NCI-H524 treated with DMSO at 0.1 percent for 48 hours (cell line): ENCODE results near the gene COL1A1.

Experiments used
- DNase-seq: peaks from one replicate; lab custom pipeline; 2025; lab: John Stamatoyannopoulos, UW

The COL1A1 gene

GRCh38 chr17:50141026-50141744 is 60.2 kb downstream of the COL1A1 start:
- no peak for DNase-seq

- no peak for DNase-seq
Measured at GRCh38 chr17:50139950-50140885, 61.2 kb downstream of the COL1A1 start.

- DNase-seq, result no peak
Measured at GRCh38 chr17:50139185-50139783, 62.1 kb downstream of the COL1A1 start.

- no peak for DNase-seq
Measured at GRCh38 chr17:50137042-50137441, 64.4 kb downstream of the COL1A1 start.

GRCh38 chr17:50136096-50136687 is 65.2 kb downstream of the COL1A1 start:
- no peak for DNase-seq

DNA sequence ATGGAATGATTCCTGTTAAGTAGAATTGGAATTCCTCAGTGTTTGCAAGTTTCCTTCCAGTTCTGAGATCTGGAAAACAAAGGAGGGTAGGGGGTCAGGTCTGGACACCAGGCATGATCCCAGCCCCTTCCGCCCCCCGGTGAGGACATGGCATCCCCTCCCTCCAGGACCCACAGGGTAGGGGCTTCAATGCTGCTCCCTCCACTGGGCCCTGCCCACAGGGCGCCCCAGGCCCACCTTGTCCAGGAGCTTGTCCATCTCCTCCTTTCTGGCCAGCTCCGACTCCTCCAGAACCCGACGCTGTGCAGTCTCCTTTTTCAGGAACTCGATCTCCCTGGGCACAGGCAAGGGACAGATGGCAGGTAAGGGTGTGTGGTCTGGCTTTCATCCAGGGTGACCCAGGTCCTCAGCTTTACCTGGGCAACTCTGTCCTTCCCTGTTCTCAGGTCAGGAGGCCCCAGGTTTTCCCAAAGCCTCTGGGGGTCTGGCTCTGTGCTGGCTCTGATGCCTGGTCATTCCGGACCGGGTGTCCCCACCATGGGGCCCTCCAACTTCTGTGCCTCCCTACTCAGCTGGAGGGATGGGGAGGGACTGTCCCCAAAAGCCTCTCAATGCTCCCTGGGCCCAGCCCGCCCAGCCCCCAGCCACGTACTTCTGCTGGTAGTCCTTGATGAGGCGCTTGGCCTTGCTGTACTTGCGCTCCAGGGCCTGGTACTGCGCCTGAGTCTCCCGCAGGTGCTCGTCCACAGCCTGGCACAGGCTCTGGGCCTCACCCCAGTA is 65.9 kb downstream of the COL1A1 start:
- DNase-seq, result no peak

DNA sequence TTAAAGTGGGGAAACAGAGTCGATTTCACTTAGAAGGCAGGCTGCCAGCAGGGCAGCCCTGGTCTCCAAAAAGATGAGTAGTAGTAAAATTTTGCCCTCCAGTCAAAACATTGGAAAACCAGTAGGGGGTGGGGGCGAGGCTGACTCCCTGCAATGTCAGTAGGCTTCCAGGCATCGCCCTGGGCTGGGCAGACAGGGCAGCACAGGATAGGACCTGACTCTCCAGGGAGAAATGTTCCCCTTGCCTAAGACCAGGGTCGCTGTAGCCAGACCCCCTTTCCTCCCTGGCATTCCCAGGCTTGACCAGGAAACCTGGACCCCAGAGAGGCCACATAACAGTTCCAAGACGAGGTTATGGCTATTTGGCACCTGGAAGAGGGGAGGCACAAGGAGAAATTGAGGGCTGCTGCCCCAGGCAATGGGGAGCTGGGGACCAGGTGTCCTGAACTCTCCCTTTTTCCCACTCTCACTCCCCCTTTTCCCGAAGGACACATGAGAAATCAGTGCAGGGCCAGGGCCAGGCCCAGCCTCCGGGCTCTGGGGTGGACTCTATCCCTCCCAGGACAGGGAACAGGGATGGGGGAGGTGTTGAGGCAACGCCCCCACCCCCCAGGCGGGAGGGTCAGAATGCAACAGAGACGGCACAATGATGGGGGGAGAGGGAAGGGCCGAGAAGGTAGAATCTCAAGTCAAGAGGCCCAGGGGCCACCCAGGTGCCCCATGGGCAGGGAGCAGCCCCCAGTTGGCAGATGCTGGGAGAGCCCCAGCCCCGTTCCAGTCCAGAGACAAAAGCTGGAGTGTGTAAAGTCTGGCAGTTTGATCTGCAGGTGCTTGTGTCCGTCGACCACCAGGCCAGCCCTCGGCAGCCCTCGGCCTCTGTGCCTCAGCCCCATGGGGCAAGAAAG is 67.0 kb downstream of the COL1A1 start:
- no peak for DNase-seq

DNA sequence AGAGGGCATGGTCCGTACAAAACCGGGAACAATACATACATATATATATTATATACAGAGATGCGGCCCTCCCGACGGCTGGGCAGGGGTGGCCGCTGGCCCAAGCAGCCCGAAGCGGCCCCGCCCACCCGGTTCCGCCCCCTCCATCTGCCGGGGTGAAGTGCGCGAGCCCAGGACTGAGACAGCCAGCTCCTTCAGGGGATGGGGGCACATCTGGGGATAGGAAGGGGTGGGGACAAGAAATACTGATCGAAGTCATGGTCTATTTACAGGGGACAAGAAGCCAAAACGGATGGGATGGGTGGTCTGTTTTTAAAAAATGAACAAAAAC is 67.7 kb downstream of the COL1A1 start:
- DNase-seq, result no peak
